Measurements from ENCODE around the gene ZNF367.

- TF ChIP-seq CTCF (IDR thresholded peaks at IDR 0.05) (no peak), POLR2AphosphoS5 (IDR thresholded peaks at IDR 0.05; ENCODE audit: low read depth, low read length) (no peak), RAD21 (IDR thresholded peaks at IDR 0.05; ENCODE audit: low read length) (no peak), YY1 (IDR thresholded peaks at IDR 0.05; ENCODE audit: low read depth) (no peak)
These were observed 11.6 kb upstream of the ZNF367 start for GRCh38 chr9:96429732-96430131.
